H1 (cell line): Measurements from ENCODE around the gene SENP7. TPM values are rescaled to one million over a fixed set of nuclear protein-coding genes. Genes with fewer than 3 reads are reported as not detected.

ENCODE experiments used
- CTCF ChIA-PET: fragments of 300-600 bp; sonication (Branson Sonifier 250); formaldehyde crosslinking; loops from one replicate; lab custom pipeline; 2021; ENCODE audit not compliant: partially characterized antibody; lab: Charles Lee
- POLR2A ChIA-PET: fragments of 300-600 bp; sonication (Branson Sonifier 250); formaldehyde crosslinking; loops from one replicate; lab custom pipeline; 2021; ENCODE audit warnings: inconsistent platforms; ENCODE audit not compliant: partially characterized antibody; lab: Charles Lee
- DNase-seq, 2 experiments: peaks; one replicate each; pipeline versions ENCODE4 v3.0.0 to v3.0.0-alpha.2; 2010 to 2022; ENCODE audit warnings: low spot score in 2 of 2, low read depth in 1 of 2, mixed read lengths in 1 of 2
- FAIRE-seq: peaks from 2 replicates; lab custom pipeline; 2011; peaks lifted over from hg19 to GRCh38; lab: Jason Lieb, UNC
- H2AFZ ChIP-seq: 2 replicates; pipeline ENCODE4 v1.8.1; 2012; ENCODE audit warnings: low read length, inconsistent platforms
- H2AK5ac ChIP-seq: 2 replicates; pipeline ENCODE4 v1.6.1; 2013; ENCODE audit warnings: low read depth, low read length
- H2BK120ac ChIP-seq: replicated peaks from 2 replicates; pipeline ENCODE3; 2013; ENCODE audit warnings: low read depth, low read length, inconsistent platforms
- H2BK12ac ChIP-seq: 2 replicates; pipeline ENCODE4 v1.6.1; 2013; ENCODE audit warnings: low read depth, low read length
- H2BK15ac ChIP-seq: 2 replicates; pipeline ENCODE4 v1.6.1; 2013; ENCODE audit warnings: low read length
- H2BK20ac ChIP-seq: 2 replicates; pipeline ENCODE4 v1.6.1; 2013; ENCODE audit warnings: low read length
- H2BK5ac ChIP-seq: 2 replicates; pipeline ENCODE4 v1.6.1; 2013; ENCODE audit warnings: low read depth, low read length
- H3K14ac ChIP-seq: 2 replicates; pipeline ENCODE4 v1.6.1; 2013; ENCODE audit warnings: inconsistent platforms; ENCODE audit not compliant: insufficient read length
- H3K18ac ChIP-seq: 2 replicates; pipeline ENCODE4 v1.6.1; 2013; ENCODE audit warnings: low read length; ENCODE audit errors: extremely low read depth
- H3K23ac ChIP-seq: 2 replicates; pipeline ENCODE4 v1.6.1; 2013; ENCODE audit warnings: inconsistent platforms; ENCODE audit not compliant: insufficient read length
- H3K23me2 ChIP-seq: 2 replicates; pipeline ENCODE4 v1.6.1; 2013; ENCODE audit warnings: low read depth, low read length
- H3K27ac ChIP-seq: 2 replicates; pipeline ENCODE4 v1.6.1; 2011; ENCODE audit warnings: low read depth, low read length, inconsistent platforms
- H3K27me3 ChIP-seq, 4 experiments: replicated peaks in 1 of 4; 1 replicate in 1 of 4; 2 replicates in 3 of 4; pipeline versions ENCODE4 v1.6.1 to v1.8.1; 2011 to 2013; ENCODE audit warnings: low read length in 3 of 4, mild to moderate bottlenecking in 3 of 4, inconsistent platforms in 2 of 4, mixed read lengths in 2 of 4, moderate library complexity in 1 of 4; ENCODE audit not compliant: control insufficient read depth in 3 of 4, insufficient read depth in 3 of 4; ENCODE audit errors: extremely low read depth in 1 of 4
- H3K36me3 ChIP-seq, 4 experiments: 2 replicates each; pipeline versions ENCODE4 v1.6.1 to v1.8.1; 2011 to 2013; ENCODE audit warnings: mild to moderate bottlenecking in 4 of 4, low read length in 3 of 4, moderate library complexity in 2 of 4, control low read depth in 1 of 4, inconsistent platforms in 1 of 4; ENCODE audit not compliant: insufficient read depth in 4 of 4, control insufficient read depth in 2 of 4
- H3K4ac ChIP-seq: replicated peaks from 2 replicates; pipeline ENCODE3; 2013; ENCODE audit warnings: low read length, low read depth, mixed read lengths, inconsistent platforms; ENCODE audit not compliant: insufficient read length
- H3K4me1 ChIP-seq, 4 experiments: replicated peaks in 1 of 4; 1 replicate in 1 of 4; 2 replicates in 3 of 4; pipeline versions ENCODE4 v1.6.1 to v1.8.1; 2011 to 2013; ENCODE audit warnings: low read length in 3 of 4, inconsistent platforms in 2 of 4, mixed read lengths in 1 of 4; ENCODE audit not compliant: insufficient read depth in 4 of 4, control insufficient read depth in 3 of 4
- H3K4me2 ChIP-seq, 2 experiments: 2 replicates each; pipeline versions ENCODE4 v1.6.1 to v1.8.1; 2011 to 2013; ENCODE audit warnings: low read depth in 2 of 2, low read length in 2 of 2, control low read depth in 1 of 2, inconsistent platforms in 1 of 2, mild to moderate bottlenecking in 1 of 2; ENCODE audit not compliant: insufficient read depth in 1 of 2
- H3K4me3 ChIP-seq, 4 experiments: fragments of 200-600, 300-600 bp in 1 of 4; sonication (generic), shearing (Covaris generic), sonication (Bioruptor Twin) in 1 of 4; 2 replicates each; pipeline versions ENCODE4 v1.5.1 to v1.8.1; 2011 to 2016; ENCODE audit warnings: low read length in 4 of 4, low read depth in 3 of 4, control low read depth in 2 of 4, inconsistent platforms in 2 of 4, mild to moderate bottlenecking in 2 of 4, mixed read lengths in 1 of 4, moderate library complexity in 1 of 4; ENCODE audit not compliant: insufficient read depth in 2 of 4; ENCODE audit errors: extremely low read depth in 1 of 4
- H3K56ac ChIP-seq: replicated peaks from 2 replicates; pipeline ENCODE3; 2013; ENCODE audit warnings: low read depth, mild to moderate bottlenecking, mixed read lengths, low read length, inconsistent platforms; ENCODE audit not compliant: insufficient read length
- H3K79me1 ChIP-seq: 2 replicates; pipeline ENCODE4 v1.6.1; 2013; ENCODE audit warnings: low read depth, low read length, control low read depth
- H3K79me2 ChIP-seq, 2 experiments: 2 replicates each; pipeline versions ENCODE4 v1.6.1 to v1.8.1; 2012 to 2013; ENCODE audit warnings: low read length in 2 of 2, mild to moderate bottlenecking in 2 of 2, inconsistent platforms in 1 of 2; ENCODE audit not compliant: insufficient read depth in 2 of 2, control insufficient read depth in 1 of 2
- H3K9ac ChIP-seq, 4 experiments: replicated peaks in 1 of 4; 1 replicate in 1 of 4; 2 replicates in 3 of 4; pipeline versions ENCODE4 v1.6.1 to v1.8.1; 2011 to 2013; ENCODE audit warnings: low read depth in 3 of 4, low read length in 3 of 4, control low read depth in 2 of 4, mild to moderate bottlenecking in 2 of 4, moderate library complexity in 2 of 4, inconsistent platforms in 1 of 4; ENCODE audit errors: extremely low read depth in 1 of 4
- H3K9me3 ChIP-seq, 2 experiments: 2 replicates each; pipeline versions ENCODE4 v1.6.1 to v1.8.1; 2012 to 2013; ENCODE audit warnings: mild to moderate bottlenecking in 2 of 2, moderate library complexity in 2 of 2, control low read depth in 1 of 2, inconsistent platforms in 1 of 2, low read depth in 1 of 2, low read length in 1 of 2, mixed read lengths in 1 of 2; ENCODE audit not compliant: insufficient read depth in 2 of 2
- H4K20me1 ChIP-seq, 2 experiments: replicated peaks in 1 of 2; 2 replicates each; pipeline versions ENCODE3 to v1.8.1; 2011 to 2013; ENCODE audit warnings: inconsistent platforms in 2 of 2, low read length in 2 of 2, mild to moderate bottlenecking in 1 of 2; ENCODE audit not compliant: insufficient read depth in 2 of 2, control insufficient read depth in 1 of 2
- H4K5ac ChIP-seq: 2 replicates; pipeline ENCODE4 v1.6.1; 2013; ENCODE audit warnings: low read length, low read depth, mixed read lengths, inconsistent platforms; ENCODE audit not compliant: insufficient read length
- H4K8ac ChIP-seq: 2 replicates; pipeline ENCODE4 v1.8.0; 2013; ENCODE audit warnings: mild to moderate bottlenecking, moderate library complexity, low read length, inconsistent platforms; ENCODE audit not compliant: insufficient read depth; ENCODE audit errors: extremely low read depth
- H4K91ac ChIP-seq: replicated peaks from 2 replicates; pipeline ENCODE3; 2013; ENCODE audit warnings: low read length, mixed read lengths, inconsistent platforms; ENCODE audit not compliant: insufficient read length
- CREB1 ChIP-seq: IDR thresholded peaks from 2 replicates; pipeline ENCODE4 v1.6.1; 2012; ENCODE audit warnings: inconsistent platforms
- WGBS, 2 experiments: shearing (Covaris generic) in 1 of 2; methylation state at CpG; one replicate each; pipeline versions ENCODE4 v1.1.6 to v1.1.7; 2013 to 2015; ENCODE audit warnings: low lambda C conversion rate in 2 of 2, mixed read lengths in 2 of 2, inconsistent platforms in 1 of 2, low coverage in 1 of 2, missing lambda C conversion rate in 1 of 2; ENCODE audit not compliant: insufficient replicate concordance in 2 of 2, insufficient coverage in 1 of 2, insufficient read length in 1 of 2; ENCODE audit errors: extremely low coverage in 1 of 2, missing lambda C conversion rate in 1 of 2; 5-methylcytosine and 5-hydroxymethylcytosine counted together
- polyA plus RNA-seq, 7 experiments: library from polyadenylated mRNA; depleted of rRNA in 3 of 7; stranded (reverse) in 5 of 7; unstranded in 2 of 7; fragments of >200 nt in 5 of 7; fragments of 200-250 nt in 2 of 7; gene quantifications; 1 replicate in 5 of 7; 2 replicates in 1 of 7; 4 replicates in 1 of 7; pipeline versions ENCODE4 v1.2.1 to v1.2.3, GENCODE V29; 2011 to 2013; ENCODE audit warnings: missing spikeins in 2 of 7, mixed read lengths in 2 of 7
- total RNA-seq: library from RNA; stranded (reverse); fragmentation: NEBNext Ultra II Directional; extraction: Animal tissue kit (Norgen Biotek cat#: 25700); gene quantifications from 2 replicates; pipeline ENCODE4 v1.2.1, GENCODE V29; 2021

Gene SENP7
- total and polyA plus RNA-seq, 2 of the 8 experiments (the other 6 are each of a cell fraction or from before 2014, with no cell fraction given), result 2.8 to 7.8 TPM

- H3K79me1 ChIP-seq, result peaks cover 3% of the 10 kb centered on the region; the same call in 1 of the 2 replicates
- ChIA-PET CTCF (no interaction called here), POLR2A (no interaction called here)
Observed at GRCh38 chr3:101391413-101391950, 121.5 kb downstream of the SENP7 start.

More at GRCh38 chr3:101391413-101391950, 121.5 kb downstream of the SENP7 start:
- Histone ChIP-seq H3K27me3 (no peaks in the 10 kb centered on the region), H3K79me2 (no peaks in the 10 kb centered on the region; a peak in 1 of 4 replicates), H2BK120ac (no peak overlapping the region), H3K23ac (no peak overlapping the region), H2BK5ac (no peak overlapping the region), H3K9ac (no peak overlapping the region), H3K9me3 (no peaks in the 10 kb centered on the region; a peak in 1 of 4 replicates), H3K4me3 (no peak overlapping the region), H2AFZ (no peak overlapping the region), H3K4me1 (no peaks in the 10 kb centered on the region), H3K4ac (no peak overlapping the region), H4K91ac (no peak overlapping the region), H2AK5ac (no peak overlapping the region), H3K4me2 (no peak overlapping the region), H2BK20ac (no peak overlapping the region), H3K14ac (no peak overlapping the region), H3K56ac (no peak overlapping the region), H3K18ac (no peak overlapping the region), H3K23me2 (no peaks in the 10 kb centered on the region), H4K8ac (no peak overlapping the region), H3K36me3 (no peaks in the 10 kb centered on the region; a peak in 2 of 8 replicates), H2BK12ac (no peak overlapping the region), H4K20me1 (no peaks in the 10 kb centered on the region), H3K27ac (no peak overlapping the region), H2BK15ac (no peak overlapping the region), H4K5ac (no peak overlapping the region)
- no peak for TF ChIP-seq CREB1
- DNase-seq (no peak), FAIRE-seq (no peak)
- 81% methylated on average over 1 of the region's 1 CpG; no CpG with 5 or more reads in 1 of the 2 experiments for WGBS, 2 experiments
